B cell (primary cell): ENCODE results near the gene CAMK2D.

ENCODE experiments used
- EZH2 ChIP-seq: IDR thresholded peaks from 2 replicates; pipeline ENCODE4 v1.6.1; 2012; ENCODE audit warnings: borderline replicate concordance, low read depth, mild to moderate bottlenecking, moderate library complexity, low read length; ENCODE audit not compliant: insufficient read depth, poor library complexity, severe bottlenecking
- TF ChIP-seq, protein P1 (sequence below): fragments of 200-600 bp; IDR thresholded peaks from one replicate; pipeline ENCODE4 v1.8.0; 2022; ENCODE audit warnings: antibody characterized with exemption, mild to moderate bottlenecking

- TF ChIP-seq, protein P1, sequence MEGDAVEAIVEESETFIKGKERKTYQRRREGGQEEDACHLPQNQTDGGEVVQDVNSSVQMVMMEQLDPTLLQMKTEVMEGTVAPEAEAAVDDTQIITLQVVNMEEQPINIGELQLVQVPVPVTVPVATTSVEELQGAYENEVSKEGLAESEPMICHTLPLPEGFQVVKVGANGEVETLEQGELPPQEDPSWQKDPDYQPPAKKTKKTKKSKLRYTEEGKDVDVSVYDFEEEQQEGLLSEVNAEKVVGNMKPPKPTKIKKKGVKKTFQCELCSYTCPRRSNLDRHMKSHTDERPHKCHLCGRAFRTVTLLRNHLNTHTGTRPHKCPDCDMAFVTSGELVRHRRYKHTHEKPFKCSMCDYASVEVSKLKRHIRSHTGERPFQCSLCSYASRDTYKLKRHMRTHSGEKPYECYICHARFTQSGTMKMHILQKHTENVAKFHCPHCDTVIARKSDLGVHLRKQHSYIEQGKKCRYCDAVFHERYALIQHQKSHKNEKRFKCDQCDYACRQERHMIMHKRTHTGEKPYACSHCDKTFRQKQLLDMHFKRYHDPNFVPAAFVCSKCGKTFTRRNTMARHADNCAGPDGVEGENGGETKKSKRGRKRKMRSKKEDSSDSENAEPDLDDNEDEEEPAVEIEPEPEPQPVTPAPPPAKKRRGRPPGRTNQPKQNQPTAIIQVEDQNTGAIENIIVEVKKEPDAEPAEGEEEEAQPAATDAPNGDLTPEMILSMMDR = no peak
- TF ChIP-seq EZH2 = no peak
Observed at GRCh38 chr4:113740857-113741379, 20.6 kb downstream of the CAMK2D start.
